Mucosa of descending colon (tissue), 3 donors: ENCODE measurements around the gene MRPL53. TPM values are rescaled to one million over a fixed set of nuclear protein-coding genes. Genes with fewer than 3 reads are reported as not detected.

ENCODE experiments used
- ATAC-seq: fragments of 200-7000 bp; cut with Tn5 transposase; one replicate; pipeline ENCODE4 v1.9.1; 2020; ENCODE audit warnings: mild to moderate bottlenecking, moderate library complexity
- DNase-seq, 3 donors: peaks; one replicate each; pipeline ENCODE4 v3.0.0-alpha.2; 2020
- H3K36me3 ChIP-seq: fragments of 200-600 bp; one replicate; pipeline ENCODE4 v1.8.0; 2021; ENCODE audit warnings: low read depth, mild to moderate bottlenecking
- H3K4me1 ChIP-seq: fragments of 200-600 bp; one replicate; pipeline ENCODE4 v1.8.0; 2021; ENCODE audit warnings: low read depth, mild to moderate bottlenecking
- H3K4me3 ChIP-seq: fragments of 200-600 bp; one replicate; pipeline ENCODE4 v1.8.0; 2021; ENCODE audit warnings: mild to moderate bottlenecking
- H3K9me3 ChIP-seq: fragments of 200-600 bp; one replicate; pipeline ENCODE4 v1.8.0; 2021; ENCODE audit warnings: mild to moderate bottlenecking
- intact Hi-C, 2 donors: fragments of 100-400 bp; cut with DNase I in 1 of 2; cut with micrococcal nuclease in 1 of 2; formaldehyde crosslinking; loops; one replicate each; pipeline versions ENCODE4 v1.11.0 to v1.11.1; 2022; cut with DNase I, micrococcal nuclease
- total RNA-seq, 3 donors: library from RNA; stranded (reverse); fragmentation: NEBNext Ultra II Directional in 2 of 3; extraction: Animal tissue kit (Norgen Biotek cat#: 25700) in 2 of 3; gene quantifications; one replicate each; pipeline versions ENCODE4 v1.2.1 to v1.2.4, GENCODE V29; 2021 to 2023
- TF ChIP-seq, protein P1 (sequence below): fragments of 200-600 bp; IDR thresholded peaks from one replicate; pipeline ENCODE4 v1.8.0; 2022; ENCODE audit warnings: antibody characterized with exemption, mild to moderate bottlenecking
- donor health status: DM: no; HTN: no; CAD: no; lungs with moderate emphysema.
- donor health status: DM: no; HTN: no; CAD: no.
- donor health status: DM: no; HTN: yes; CAD: no.

Gene MRPL53
- total RNA-seq, 3 donors from 2014 or later: 48.2 to 63.6 (median 57.1) TPM

DNA sequence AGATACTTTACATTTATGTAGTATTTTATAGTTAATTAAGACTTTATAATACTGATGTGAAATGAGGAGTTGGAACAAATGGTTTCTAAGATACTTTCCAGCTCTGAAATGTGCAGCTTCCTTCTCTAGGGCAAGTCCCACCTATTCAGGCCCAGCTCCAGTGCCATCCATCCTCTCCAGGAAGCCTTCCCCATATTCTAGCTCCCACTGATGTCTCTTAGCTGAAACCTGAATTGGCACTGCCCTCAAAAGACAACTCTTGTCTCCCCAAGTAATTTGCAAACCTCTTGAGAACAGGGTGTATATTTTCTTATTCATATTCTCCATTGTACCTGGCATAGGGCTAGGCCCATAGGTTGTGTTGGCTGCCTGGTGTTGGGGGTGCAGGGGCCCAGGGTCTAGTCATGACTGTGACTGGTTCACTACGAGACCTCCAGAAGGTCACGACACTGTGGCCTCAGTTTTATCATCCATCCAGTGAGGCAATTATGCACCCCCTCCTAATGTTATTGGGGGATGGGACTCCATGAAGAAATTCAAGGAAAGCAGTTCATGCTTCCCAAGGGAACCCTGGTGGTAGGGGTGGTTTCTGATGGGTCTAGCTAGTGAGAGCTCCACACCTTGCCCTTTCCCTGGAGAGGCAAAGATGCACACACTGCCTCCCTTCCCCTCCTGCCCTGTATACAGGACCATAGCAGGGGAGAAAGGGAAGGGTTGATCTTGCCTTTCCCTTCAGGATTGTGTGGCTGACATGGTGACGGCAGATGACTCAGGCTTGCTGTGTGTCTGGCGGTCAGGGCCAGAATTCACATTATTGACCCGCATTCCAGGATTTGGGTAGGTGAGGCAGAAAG is 48.1 kb downstream of the MRPL53 start:
- TF ChIP-seq, protein P1, sequence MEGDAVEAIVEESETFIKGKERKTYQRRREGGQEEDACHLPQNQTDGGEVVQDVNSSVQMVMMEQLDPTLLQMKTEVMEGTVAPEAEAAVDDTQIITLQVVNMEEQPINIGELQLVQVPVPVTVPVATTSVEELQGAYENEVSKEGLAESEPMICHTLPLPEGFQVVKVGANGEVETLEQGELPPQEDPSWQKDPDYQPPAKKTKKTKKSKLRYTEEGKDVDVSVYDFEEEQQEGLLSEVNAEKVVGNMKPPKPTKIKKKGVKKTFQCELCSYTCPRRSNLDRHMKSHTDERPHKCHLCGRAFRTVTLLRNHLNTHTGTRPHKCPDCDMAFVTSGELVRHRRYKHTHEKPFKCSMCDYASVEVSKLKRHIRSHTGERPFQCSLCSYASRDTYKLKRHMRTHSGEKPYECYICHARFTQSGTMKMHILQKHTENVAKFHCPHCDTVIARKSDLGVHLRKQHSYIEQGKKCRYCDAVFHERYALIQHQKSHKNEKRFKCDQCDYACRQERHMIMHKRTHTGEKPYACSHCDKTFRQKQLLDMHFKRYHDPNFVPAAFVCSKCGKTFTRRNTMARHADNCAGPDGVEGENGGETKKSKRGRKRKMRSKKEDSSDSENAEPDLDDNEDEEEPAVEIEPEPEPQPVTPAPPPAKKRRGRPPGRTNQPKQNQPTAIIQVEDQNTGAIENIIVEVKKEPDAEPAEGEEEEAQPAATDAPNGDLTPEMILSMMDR: no peak
- Histone ChIP-seq H3K36me3 (no peaks in the 10 kb centered on the region), H3K4me3 (no peak overlapping the region), H3K4me1 (peaks cover 19% of the 10 kb centered on the region), H3K9me3 (no peaks in the 10 kb centered on the region)
- no peak for ATAC-seq
- intact Hi-C loops: no loop called here
- DNase-seq: no peak

GRCh38 chr2:74423231-74424095 is 49.0 kb downstream of the MRPL53 start:
- intact Hi-C loops: no loop called here
- DNase-seq (peak in 1 of 3 donors; percentile 35), ATAC-seq (no peak)

More at GRCh38 chr2:74423231-74424095, 49.0 kb downstream of the MRPL53 start:
- H3K4me1 ChIP-seq: peaks cover 12% of the 10 kb centered on the region
- TF ChIP-seq, protein P1: no peak
- H3K9me3 ChIP-seq: no peaks in the 10 kb centered on the region
- no peaks in the 10 kb centered on the region for H3K36me3 ChIP-seq
- H3K4me3 ChIP-seq: no peak overlapping the region

Other genes starting within 250 kb of the MRPL53 start
- gene SLC4A5, start 129.3 kb downstream of the MRPL53 start, total RNA-seq: 1 to 10 TPM; 2.1 to 3.1 (median 2.1) TPM
- gene DCTN1, start 92.4 kb downstream of the MRPL53 start, total RNA-seq: 100 to 1,000 TPM; 114 to 159 (median 116) TPM
- 1 to 10 TPM in 2 of 3 donors, under 1 TPM in 1; 0.53 to 2.3 (median 1.9) TPM for gene C2orf81, start 51.1 kb downstream of the MRPL53 start, total RNA-seq
- 1 to 10 TPM; 4.0 to 4.8 (median 4.5) TPM for gene WDR54, start 51.0 kb downstream of the MRPL53 start, total RNA-seq
- gene RTKN, start 30.7 kb downstream of the MRPL53 start, total RNA-seq: 10 to 100 TPM; 49.2 to 60.7 (median 49.7) TPM
- gene INO80B, start 17.6 kb downstream of the MRPL53 start, total RNA-seq: 10 to 100 TPM; 25.0 to 36.5 (median 32.3) TPM
- 10 to 100 TPM; 51.1 to 60.6 (median 56.1) TPM for gene WBP1, start 14.2 kb downstream of the MRPL53 start, total RNA-seq
- 10 to 100 TPM; 45.7 to 64.0 (median 52.7) TPM for gene MOGS, start 7.3 kb downstream of the MRPL53 start, total RNA-seq
- gene CCDC142, start 10.3 kb upstream of the MRPL53 start, total RNA-seq: 10 to 100 TPM; 22.6 to 36.5 (median 28.5) TPM
- 10 to 100 TPM; 27.2 to 34.1 (median 30.9) TPM for gene TTC31, start 10.4 kb upstream of the MRPL53 start, total RNA-seq
- gene LBX2, start 26.9 kb upstream of the MRPL53 start, total RNA-seq: 1 to 10 TPM; 1.0 to 1.5 (median 1.5) TPM
- gene PCGF1, start 35.0 kb upstream of the MRPL53 start, total RNA-seq: 10 to 100 TPM; 20.3 to 29.1 (median 22.3) TPM
- 1 to 10 TPM in 1 of 3 donors, under 1 TPM in 2; 0.17 to 1.6 (median 0.51) TPM for gene TLX2, start 41.8 kb upstream of the MRPL53 start, total RNA-seq
- gene DQX1, start 53.6 kb upstream of the MRPL53 start, total RNA-seq: 10 to 100 TPM; 17.9 to 58.3 (median 22.2) TPM
- 100 to 1,000 TPM; 108 to 179 (median 129) TPM for gene AUP1, start 57.0 kb upstream of the MRPL53 start, total RNA-seq
- gene HTRA2, start 57.3 kb upstream of the MRPL53 start, total RNA-seq: 10 to 100 TPM; 22.2 to 37.1 (median 23.3) TPM
- gene LOXL3, start 81.3 kb upstream of the MRPL53 start, total RNA-seq: 1 to 10 TPM; 2.2 to 6.9 (median 4.4) TPM
- gene DOK1, start 82.0 kb upstream of the MRPL53 start, total RNA-seq: 10 to 100 TPM; 16.5 to 18.9 (median 18.5) TPM
- gene M1AP, start 175.7 kb upstream of the MRPL53 start, total RNA-seq: under 1 TPM; 0.19 to 0.43 (median 0.31) TPM
- 1 to 10 TPM; 3.9 to 5.7 (median 4.4) TPM for gene SEMA4F, start 181.6 kb upstream of the MRPL53 start, total RNA-seq